ENCODE results near the gene GPC5.

Gene GPC5

GRCh38 chr13:92312823-92313222 is 914.4 kb downstream of the GPC5 start:
- no peaks in the 10 kb centered on the region for H3K36me3 ChIP-seq (ENCODE audit: insufficient read depth)
- no peaks in the 10 kb centered on the region for H3K27me3 ChIP-seq (ENCODE audit: insufficient read depth, low read depth)
- no peaks in the 10 kb centered on the region for H4K20me1 ChIP-seq (ENCODE audit: insufficient read depth)
- H3K9ac ChIP-seq: no peak overlapping the region
- no peak overlapping the region for H3K27ac ChIP-seq
- no peak overlapping the region for H2AFZ ChIP-seq (ENCODE audit: low read depth)
- H3K4me3 ChIP-seq (IDR thresholded peaks at IDR 0.05; ENCODE audit: insufficient read depth, low read depth, low read length): no peak overlapping the region
- H3K4me1 ChIP-seq (ENCODE audit: low read depth, poor library complexity, severe bottlenecking): peaks cover 39% of the 10 kb centered on the region
- TF ChIP-seq, protein P1, sequence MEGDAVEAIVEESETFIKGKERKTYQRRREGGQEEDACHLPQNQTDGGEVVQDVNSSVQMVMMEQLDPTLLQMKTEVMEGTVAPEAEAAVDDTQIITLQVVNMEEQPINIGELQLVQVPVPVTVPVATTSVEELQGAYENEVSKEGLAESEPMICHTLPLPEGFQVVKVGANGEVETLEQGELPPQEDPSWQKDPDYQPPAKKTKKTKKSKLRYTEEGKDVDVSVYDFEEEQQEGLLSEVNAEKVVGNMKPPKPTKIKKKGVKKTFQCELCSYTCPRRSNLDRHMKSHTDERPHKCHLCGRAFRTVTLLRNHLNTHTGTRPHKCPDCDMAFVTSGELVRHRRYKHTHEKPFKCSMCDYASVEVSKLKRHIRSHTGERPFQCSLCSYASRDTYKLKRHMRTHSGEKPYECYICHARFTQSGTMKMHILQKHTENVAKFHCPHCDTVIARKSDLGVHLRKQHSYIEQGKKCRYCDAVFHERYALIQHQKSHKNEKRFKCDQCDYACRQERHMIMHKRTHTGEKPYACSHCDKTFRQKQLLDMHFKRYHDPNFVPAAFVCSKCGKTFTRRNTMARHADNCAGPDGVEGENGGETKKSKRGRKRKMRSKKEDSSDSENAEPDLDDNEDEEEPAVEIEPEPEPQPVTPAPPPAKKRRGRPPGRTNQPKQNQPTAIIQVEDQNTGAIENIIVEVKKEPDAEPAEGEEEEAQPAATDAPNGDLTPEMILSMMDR (conservative IDR thresholded peaks at IDR 0.05; ENCODE audit: low read depth, low read length): no peak
- no peaks in the 10 kb centered on the region for H3K79me2 ChIP-seq (ENCODE audit: insufficient read depth, low read depth)
- H3K4me2 ChIP-seq: no peak overlapping the region

GRCh38 chr13:92313382-92313781 is 915.0 kb downstream of the GPC5 start:
- H3K4me3 ChIP-seq (IDR thresholded peaks at IDR 0.05; ENCODE audit: insufficient read depth, low read depth, low read length): no peak overlapping the region
- no peaks in the 10 kb centered on the region for H3K27me3 ChIP-seq (ENCODE audit: insufficient read depth, low read depth)

DNA sequence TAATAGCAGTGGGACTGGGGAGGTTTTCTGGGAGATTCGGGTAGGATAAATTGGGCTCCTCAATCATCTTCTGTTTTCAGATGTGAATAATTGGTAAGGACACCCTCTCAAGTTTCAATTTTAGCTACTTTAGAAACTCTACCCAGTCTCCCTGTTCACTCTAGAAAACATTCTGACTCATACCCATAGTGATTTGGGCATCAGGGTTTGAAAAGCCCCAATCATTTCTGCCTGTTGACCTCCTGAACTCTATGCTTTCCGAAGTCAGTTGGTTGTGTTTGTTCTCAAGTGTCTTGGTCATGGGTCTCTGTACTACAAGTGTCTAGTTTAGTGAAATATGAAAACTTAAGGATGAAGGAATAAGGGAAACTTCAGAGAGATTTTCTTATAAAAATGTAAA is 916.8 kb downstream of the GPC5 start:
- Histone ChIP-seq H3K9ac (no peak overlapping the region), H3K27ac (0 out of 2 replicates have a peak overlapping the region, but pooled peaks have one; percentile 10), H2AFZ (ENCODE audit: low read depth) (no peak overlapping the region), H3K36me3 (ENCODE audit: insufficient read depth) (no peaks in the 10 kb centered on the region), H3K4me3 (IDR thresholded peaks at IDR 0.05; ENCODE audit: insufficient read depth, low read depth, low read length) (no peak overlapping the region), H3K4me1 (ENCODE audit: low read depth, poor library complexity, severe bottlenecking) (peaks cover 39% of the 10 kb centered on the region), H3K27me3 (ENCODE audit: insufficient read depth, low read depth) (no peaks in the 10 kb centered on the region), H4K20me1 (ENCODE audit: insufficient read depth) (no peaks in the 10 kb centered on the region), H3K4me2 (peak overlapping the region; percentile 49), H3K79me2 (ENCODE audit: insufficient read depth, low read depth) (no peaks in the 10 kb centered on the region)
- TF ChIP-seq, protein P1 (conservative IDR thresholded peaks at IDR 0.05; ENCODE audit: low read depth, low read length): no peak

More at GRCh38 chr13:92313382-92313781, 915.0 kb downstream of the GPC5 start:
- no peaks in the 10 kb centered on the region for H3K79me2 ChIP-seq (ENCODE audit: insufficient read depth, low read depth)
- TF ChIP-seq, protein P1 (conservative IDR thresholded peaks at IDR 0.05; ENCODE audit: low read depth, low read length): no peak
- H3K4me1 ChIP-seq (ENCODE audit: low read depth, poor library complexity, severe bottlenecking): peaks cover 39% of the 10 kb centered on the region
- no peaks in the 10 kb centered on the region for H4K20me1 ChIP-seq (ENCODE audit: insufficient read depth)
- no peak overlapping the region for H3K4me2 ChIP-seq
- H3K27ac ChIP-seq: no peak overlapping the region
- H3K36me3 ChIP-seq (ENCODE audit: insufficient read depth): no peaks in the 10 kb centered on the region
- no peak overlapping the region for H3K9ac ChIP-seq
- H2AFZ ChIP-seq (ENCODE audit: low read depth): no peak overlapping the region

GRCh38 chr13:92316030-92316429 is 917.6 kb downstream of the GPC5 start:
- peak overlapping the region; percentile 49; the same call in 1 of the 2 replicates for H3K4me2 ChIP-seq
- TF ChIP-seq, protein P1 (conservative IDR thresholded peaks at IDR 0.05; ENCODE audit: low read depth, low read length): no peak
- no peaks in the 10 kb centered on the region for H3K36me3 ChIP-seq (ENCODE audit: insufficient read depth)
- H3K27me3 ChIP-seq (ENCODE audit: insufficient read depth, low read depth): no peaks in the 10 kb centered on the region
- peaks cover 39% of the 10 kb centered on the region for H3K4me1 ChIP-seq (ENCODE audit: low read depth, poor library complexity, severe bottlenecking)
- H3K9ac ChIP-seq: no peak overlapping the region
- H3K4me3 ChIP-seq (IDR thresholded peaks at IDR 0.05; ENCODE audit: insufficient read depth, low read depth, low read length): no peak overlapping the region
- no peaks in the 10 kb centered on the region for H3K79me2 ChIP-seq (ENCODE audit: insufficient read depth, low read depth)
- H3K27ac ChIP-seq: no peak overlapping the region
- H4K20me1 ChIP-seq (ENCODE audit: insufficient read depth): no peaks in the 10 kb centered on the region
- H2AFZ ChIP-seq (ENCODE audit: low read depth): no peak overlapping the region
